ENCODE data around the gene ITGA11.
A peak's percentile ranks its signal among the peaks of the same experiment; 100 is the strongest.

ITGA11 gene

DNA sequence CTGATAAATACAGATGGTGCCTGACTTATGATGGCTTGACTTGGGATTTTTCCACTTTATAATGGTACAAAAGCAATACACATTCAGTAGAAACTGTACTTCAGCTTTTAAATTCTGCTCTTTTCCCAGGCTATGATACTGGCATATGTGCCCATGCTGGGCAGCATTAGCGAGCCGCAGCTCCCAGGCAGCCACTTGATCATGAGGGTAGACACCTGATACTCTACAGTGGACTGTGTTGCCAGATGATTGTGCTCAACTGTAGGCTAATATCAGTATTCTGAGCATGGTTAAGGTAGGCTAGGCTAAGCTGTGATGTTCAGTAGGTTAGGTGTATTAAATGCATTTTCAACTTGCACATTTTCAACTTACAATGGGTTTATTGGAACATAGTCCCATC, 172.1 kb downstream of the ITGA11 start:
- no peak for DNase-seq

DNA sequence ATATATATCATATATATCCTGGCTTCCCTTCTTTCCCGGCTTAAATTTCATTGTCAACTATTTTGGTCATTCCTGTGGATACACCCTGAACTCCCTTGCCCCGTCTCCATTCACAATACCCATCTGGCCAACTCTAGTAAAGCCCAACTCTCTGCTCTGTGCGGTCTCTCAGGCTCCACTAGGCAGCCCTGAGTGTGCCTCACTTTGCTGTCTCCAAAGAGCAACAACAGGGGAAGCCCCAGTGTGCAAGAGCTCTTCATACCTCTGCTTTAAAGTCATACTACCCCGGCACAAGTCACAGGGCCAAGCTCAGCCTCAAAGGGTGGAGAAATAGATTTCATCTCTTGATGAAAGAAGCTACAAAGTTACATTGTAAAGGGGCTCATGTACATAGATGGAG, 173.3 kb downstream of the ITGA11 start:
- no peak for DNase-seq

DNA sequence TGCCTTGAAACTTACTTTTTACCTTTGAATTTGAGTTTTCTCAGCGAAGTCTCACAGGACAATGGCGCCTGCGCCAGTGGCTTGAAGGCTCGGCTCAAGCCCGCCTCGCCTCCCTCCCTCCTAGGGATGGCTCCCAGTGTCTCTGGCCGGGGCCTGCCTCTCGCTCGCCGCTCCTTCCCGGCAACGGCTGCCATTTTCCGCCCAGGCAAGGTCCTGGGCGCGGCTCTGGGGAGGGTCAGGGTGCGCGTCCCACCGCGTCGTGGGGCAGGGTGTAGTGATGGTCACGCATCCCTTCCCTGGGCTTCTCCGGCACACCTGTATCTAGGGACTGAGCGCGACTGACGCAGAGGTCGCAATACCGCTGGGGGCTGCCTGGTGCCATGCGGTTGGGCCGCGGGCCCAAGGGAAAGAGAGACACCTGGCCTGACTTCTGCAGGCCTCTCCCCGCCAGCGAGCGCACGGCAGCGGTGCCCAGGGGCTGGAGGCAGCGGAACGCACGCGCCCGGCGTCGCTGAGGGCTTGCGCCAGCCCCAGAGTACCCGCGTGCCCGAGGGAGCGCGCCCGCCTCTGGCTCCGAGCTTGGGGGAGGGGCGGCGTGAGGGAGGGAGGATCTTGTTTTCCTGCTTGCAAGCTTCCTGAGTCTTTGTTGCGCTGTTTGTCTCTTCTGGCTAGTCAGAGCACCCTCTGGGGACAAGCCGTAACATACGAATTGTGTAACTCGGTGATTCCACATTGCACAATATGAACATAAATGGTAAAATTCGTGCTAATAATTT, 175.1 kb downstream of the ITGA11 start:
- DNase-seq: peak; percentile 70

DNA sequence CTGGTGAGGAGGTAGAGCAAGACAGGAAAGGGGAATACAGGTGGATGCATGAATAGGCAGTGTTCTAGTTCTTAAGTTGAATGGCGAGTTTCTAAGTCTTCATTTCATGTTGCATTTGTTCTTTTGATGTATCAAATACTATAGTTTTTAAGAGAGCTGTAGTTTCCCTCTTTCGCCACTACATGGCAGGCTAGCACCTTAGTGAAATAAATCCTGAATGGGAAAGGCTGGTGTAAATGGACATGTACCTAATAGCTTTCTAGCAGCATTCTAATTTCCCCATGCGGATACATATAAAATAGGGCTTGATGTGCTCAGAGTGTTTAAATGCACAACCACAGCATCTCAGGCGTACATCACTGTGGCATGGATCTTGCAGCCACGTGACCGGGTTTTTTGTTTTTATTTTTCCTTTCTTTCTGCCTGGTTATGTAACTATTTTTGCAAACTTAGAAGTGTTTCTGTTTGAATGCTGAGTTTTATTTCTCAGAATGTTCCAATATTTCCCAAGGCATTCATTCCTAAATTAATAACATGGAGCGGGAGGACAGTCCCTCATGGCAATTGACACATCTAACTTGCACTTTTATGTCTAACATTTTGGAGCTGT, 178.9 kb downstream of the ITGA11 start:
- peak; percentile 54 for DNase-seq

DNA sequence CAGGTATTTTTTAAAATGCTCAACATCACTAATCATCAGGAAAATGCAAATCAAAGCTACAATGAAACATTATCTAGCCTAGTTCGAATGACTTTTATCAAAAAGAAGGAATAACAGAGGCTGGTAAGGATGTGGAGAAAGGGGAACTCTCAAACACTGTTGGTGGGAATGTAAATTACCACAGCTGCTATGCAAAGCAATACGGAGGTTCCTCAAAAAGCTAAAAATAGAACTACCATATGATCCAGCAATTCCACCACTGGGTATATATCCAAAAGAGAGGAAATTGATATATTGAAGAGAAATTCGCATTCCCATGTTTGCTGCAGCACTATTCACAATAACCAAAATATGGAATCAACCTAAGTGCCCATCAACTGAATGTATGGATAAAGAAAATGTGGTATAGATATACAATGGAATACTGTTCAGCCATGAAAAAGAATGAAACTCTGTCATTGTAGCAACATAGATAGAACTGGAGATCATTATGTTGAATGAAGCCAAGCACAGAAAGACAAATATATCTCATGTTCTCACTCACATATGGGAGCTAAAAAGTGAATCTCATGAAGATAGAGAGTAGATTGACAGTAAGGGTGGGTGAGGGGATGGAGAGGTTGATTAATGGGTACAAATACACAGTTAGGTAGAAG, 182.8 kb downstream of the ITGA11 start:
- DNase-seq: no peak

Measured in activated CD4-positive, alpha-beta T cell treated with anti-CD3 and anti-CD28 coated beads, Interleukin-2, Interleukin-6, amounts not matched to agents 100 ng/mL and 50 ng/mL, durations not matched to agents 16 hours and 8 hours (primary cell).